HG03378 (cell line): ENCODE results near the gene FAM120AOS.

ENCODE experiments used
- ATAC-seq: cut with Tn5 transposase; IDR thresholded peaks from one replicate; pipeline ENCODE4 v1.9.1; 2021; ENCODE audit warnings: mild to moderate bottlenecking, moderate library complexity; ENCODE audit not compliant: unreplicated experiment

FAM120AOS gene

GRCh38 chr9:93467462-93467861 is 14.1 kb upstream of the FAM120AOS start:
- no peak for ATAC-seq

GRCh38 chr9:93467062-93467416 is 13.7 kb upstream of the FAM120AOS start:
- no peak for ATAC-seq

GRCh38 chr9:93466416-93467061 is 13.2 kb upstream of the FAM120AOS start:
- ATAC-seq, result no peak

GRCh38 chr9:93465855-93466254 is 12.5 kb upstream of the FAM120AOS start:
- ATAC-seq, result no peak

GRCh38 chr9:93464876-93465275 is 11.5 kb upstream of the FAM120AOS start:
- ATAC-seq, result no peak

- no peak for ATAC-seq
These were observed 11.0 kb upstream of the FAM120AOS start for GRCh38 chr9:93464395-93464794.

- ATAC-seq, result no peak
These were observed 10.4 kb upstream of the FAM120AOS start for GRCh38 chr9:93463638-93464248.

GRCh38 chr9:93461821-93462220 is 8.4 kb upstream of the FAM120AOS start:
- no peak for ATAC-seq

- ATAC-seq, result no peak
These were observed 8.0 kb upstream of the FAM120AOS start for GRCh38 chr9:93461414-93461743.

- ATAC-seq, result no peak
These were observed 7.5 kb upstream of the FAM120AOS start for GRCh38 chr9:93460689-93461413.

- no peak for ATAC-seq
These were observed 6.1 kb upstream of the FAM120AOS start for GRCh38 chr9:93459432-93459847.

- no peak for ATAC-seq
These were observed 5.3 kb upstream of the FAM120AOS start for GRCh38 chr9:93458712-93459111.

GRCh38 chr9:93457006-93457405 is 3.6 kb upstream of the FAM120AOS start:
- no peak for ATAC-seq

- ATAC-seq, result no peak
These were observed 3.1 kb upstream of the FAM120AOS start for GRCh38 chr9:93456504-93456903.

- ATAC-seq, result no peak
These were observed 2.6 kb upstream of the FAM120AOS start for GRCh38 chr9:93456022-93456421.

- ATAC-seq, result peak; percentile 4
These were observed 703 bp downstream of the FAM120AOS start for GRCh38 chr9:93452710-93453046.

- ATAC-seq, result no peak
These were observed 1.3 kb downstream of the FAM120AOS start for GRCh38 chr9:93451849-93452709.

GRCh38 chr9:93450945-93451815 is 2.2 kb downstream of the FAM120AOS start, which contains the start of gene FAM120A:
Gene FAM120A (plus strand): TSS chr9:93451685. CDS start chr9:93451916, 231 bp downstream.
- peak; percentile 30 for ATAC-seq

- ATAC-seq, result no peak
These were observed 5.7 kb downstream of the FAM120AOS start for GRCh38 chr9:93447655-93448054.

GRCh38 chr9:93446073-93446472 is 7.3 kb downstream of the FAM120AOS start:
- no peak for ATAC-seq
